ENCODE measurements around the gene KDM3B. TPM values are rescaled to one million over a fixed set of nuclear protein-coding genes. Genes with fewer than 3 reads are reported as not detected.

Gene KDM3B, protein sequence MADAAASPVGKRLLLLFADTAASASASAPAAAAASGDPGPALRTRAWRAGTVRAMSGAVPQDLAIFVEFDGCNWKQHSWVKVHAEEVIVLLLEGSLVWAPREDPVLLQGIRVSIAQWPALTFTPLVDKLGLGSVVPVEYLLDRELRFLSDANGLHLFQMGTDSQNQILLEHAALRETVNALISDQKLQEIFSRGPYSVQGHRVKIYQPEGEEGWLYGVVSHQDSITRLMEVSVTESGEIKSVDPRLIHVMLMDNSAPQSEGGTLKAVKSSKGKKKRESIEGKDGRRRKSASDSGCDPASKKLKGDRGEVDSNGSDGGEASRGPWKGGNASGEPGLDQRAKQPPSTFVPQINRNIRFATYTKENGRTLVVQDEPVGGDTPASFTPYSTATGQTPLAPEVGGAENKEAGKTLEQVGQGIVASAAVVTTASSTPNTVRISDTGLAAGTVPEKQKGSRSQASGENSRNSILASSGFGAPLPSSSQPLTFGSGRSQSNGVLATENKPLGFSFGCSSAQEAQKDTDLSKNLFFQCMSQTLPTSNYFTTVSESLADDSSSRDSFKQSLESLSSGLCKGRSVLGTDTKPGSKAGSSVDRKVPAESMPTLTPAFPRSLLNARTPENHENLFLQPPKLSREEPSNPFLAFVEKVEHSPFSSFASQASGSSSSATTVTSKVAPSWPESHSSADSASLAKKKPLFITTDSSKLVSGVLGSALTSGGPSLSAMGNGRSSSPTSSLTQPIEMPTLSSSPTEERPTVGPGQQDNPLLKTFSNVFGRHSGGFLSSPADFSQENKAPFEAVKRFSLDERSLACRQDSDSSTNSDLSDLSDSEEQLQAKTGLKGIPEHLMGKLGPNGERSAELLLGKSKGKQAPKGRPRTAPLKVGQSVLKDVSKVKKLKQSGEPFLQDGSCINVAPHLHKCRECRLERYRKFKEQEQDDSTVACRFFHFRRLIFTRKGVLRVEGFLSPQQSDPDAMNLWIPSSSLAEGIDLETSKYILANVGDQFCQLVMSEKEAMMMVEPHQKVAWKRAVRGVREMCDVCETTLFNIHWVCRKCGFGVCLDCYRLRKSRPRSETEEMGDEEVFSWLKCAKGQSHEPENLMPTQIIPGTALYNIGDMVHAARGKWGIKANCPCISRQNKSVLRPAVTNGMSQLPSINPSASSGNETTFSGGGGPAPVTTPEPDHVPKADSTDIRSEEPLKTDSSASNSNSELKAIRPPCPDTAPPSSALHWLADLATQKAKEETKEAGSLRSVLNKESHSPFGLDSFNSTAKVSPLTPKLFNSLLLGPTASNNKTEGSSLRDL (N-terminal part only)
- total RNA-seq: 48.4 and 53.3 TPM in 2 replicates

DNA sequence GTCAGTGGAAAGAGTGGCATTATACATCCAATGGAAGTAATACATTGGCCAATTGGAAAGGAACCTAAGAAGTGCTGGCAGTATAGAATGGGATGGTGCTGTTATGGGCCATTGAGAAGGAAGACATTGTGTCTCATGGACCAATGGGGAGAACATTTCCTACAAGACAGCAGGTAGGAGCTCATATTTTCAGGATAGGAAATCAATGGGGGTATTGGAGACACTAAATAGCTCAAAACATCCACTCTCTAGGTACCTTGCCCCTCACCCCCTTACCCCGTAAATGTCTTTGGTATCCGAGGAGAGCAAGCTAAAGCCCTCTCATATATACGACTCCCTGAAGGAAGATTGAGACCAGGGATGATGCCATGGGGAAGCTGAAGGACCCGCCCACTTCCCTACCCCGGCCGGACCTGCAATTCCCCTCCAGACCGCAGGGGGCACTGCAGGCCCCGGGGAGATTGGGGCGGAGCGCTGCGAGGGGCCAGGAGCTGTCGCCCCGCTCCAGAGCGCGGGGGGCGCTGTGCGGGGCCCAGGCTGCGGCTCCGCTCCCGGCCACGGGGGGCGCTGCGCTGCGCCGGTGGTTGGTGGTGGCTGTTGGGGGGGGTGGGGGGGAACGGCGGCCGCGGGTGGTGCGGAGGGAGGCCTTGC lies at the start of gene KDM3B:
TSS of gene KDM3B (plus strand) at position 615 of the 651 bp plus-strand sequence. CDS start 111 bp downstream, outside the sequence.

DNA sequence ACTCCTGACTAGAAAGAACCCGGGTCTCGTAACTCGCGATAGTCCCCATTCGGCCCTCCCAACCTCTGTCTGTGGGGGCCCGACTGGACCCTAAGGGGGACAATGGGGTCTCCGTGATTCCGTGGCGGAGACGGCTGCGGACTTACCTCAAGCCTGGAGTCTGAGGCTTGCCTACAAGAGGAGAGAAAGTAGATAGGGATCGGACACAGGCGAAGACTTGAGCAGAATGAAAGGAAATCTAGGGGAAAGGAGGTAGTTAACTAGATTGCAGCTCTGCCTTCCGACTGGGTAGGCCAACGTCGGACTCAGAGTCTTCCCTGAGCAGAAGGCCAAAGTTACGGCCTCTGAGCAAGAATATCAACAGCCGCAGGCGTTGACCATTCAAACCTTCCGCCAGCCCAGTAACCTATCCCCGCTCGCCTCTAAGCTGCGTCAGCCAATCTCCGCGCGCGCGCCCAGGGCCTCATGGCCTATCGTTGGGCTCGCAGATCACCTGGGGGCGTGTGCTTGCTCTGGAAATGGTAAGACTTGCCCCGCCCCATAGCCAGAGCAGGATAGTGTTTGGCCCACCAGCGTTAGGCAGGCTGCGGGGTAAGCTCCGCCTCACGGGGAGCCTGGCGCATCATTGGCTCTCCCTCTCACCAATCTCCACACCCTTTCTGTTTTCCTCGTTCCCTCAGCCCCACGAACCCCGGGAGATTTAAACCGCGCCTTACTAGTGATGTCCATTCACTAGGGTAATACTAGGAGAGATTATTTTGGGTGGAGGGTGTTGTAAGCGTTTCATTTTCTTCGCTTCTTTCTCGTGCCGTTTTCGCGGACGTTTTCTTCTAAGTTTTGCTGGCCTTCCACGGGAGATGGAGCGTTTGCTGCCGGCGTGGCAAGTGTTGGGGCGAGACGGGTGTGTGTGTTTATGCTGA lies 20.8 kb upstream of the KDM3B start, which contains the start of gene CDC25C:
TSS of gene CDC25C (minus strand) at position 356 of the 920 bp plus-strand sequence. CDS start 624 bp downstream, outside the sequence.

DNA sequence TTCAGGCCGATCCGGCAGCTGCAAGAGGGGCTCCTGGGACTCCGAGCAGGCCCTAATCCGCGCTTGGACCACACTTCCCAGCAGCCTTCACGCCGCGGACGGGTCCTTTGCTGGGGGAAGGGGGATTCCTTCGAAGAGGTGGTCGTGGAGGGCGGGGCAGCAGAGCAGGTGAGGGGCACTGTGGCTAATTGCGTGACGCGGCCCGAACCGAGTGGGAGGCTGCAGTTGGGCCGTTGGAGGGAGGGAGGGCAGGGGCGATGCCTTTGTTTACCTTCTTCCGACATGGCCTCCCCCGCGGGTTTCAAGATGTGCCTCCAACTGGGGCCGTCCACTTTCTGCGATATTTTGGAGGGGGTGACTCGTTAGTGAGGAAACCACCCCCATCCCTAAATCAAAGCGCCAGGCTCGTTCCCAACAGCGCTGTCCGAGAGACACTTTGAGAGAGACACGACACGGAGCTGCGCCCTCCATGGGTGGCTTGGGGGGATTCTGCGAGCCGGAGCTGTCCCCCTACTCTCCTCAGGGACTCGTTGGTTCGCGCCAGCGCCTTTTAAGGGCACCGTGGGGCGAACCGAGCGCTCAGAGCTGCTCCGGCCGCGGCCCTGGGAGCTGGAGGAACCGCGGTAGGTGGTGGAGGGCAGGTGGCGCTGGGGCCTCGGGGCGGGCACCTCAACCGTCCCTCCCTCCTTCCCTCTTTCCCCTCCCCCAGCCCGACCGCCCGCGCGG lies 14.6 kb upstream of the KDM3B start, which contains the start of gene FAM53C:
TSS of gene FAM53C (plus strand) at position 582 of the 726 bp plus-strand sequence. CDS start 3,070 bp downstream, outside the sequence.

DNA sequence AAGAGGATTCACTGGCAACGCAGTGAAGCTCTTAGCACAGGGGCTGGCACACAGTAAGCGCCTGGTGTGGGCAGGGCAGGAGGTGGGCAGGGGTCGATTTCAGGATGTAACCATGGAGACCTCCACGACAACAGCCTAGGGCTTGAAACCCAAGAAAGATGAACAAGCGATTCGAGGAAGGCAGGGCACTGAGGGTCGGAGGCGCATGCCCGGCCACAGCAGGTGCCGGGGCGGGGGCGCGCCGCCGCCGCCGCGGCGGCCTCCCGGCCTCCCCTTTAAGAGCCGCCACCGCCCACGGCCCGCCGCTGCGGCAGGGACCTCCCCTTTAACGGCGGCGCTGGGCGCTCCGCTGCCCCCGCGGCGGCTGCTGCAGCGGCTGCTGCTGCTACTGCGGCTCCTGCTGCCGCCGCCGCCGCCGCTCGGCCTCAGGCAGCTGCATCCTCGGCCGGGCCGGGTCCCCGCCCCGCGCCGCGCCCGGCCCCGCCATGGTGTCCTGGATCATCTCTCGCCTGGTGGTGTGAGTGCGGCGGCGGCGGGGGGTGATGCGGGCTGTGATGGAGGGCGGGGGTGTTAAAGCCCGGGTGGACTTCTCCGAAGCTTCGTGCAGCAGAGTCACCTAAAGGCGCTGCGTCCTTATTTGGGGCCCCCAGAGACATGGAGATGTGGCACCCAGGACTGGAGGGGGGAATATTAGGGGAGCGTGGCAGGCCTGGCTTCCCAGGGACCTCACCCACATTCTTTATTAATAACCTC lies 86.4 kb downstream of the KDM3B start, which contains the start of gene REEP2:
TSS of gene REEP2 (plus strand) at position 334 of the 753 bp plus-strand sequence. CDS start at position 486, 152 bp downstream.

DNA sequence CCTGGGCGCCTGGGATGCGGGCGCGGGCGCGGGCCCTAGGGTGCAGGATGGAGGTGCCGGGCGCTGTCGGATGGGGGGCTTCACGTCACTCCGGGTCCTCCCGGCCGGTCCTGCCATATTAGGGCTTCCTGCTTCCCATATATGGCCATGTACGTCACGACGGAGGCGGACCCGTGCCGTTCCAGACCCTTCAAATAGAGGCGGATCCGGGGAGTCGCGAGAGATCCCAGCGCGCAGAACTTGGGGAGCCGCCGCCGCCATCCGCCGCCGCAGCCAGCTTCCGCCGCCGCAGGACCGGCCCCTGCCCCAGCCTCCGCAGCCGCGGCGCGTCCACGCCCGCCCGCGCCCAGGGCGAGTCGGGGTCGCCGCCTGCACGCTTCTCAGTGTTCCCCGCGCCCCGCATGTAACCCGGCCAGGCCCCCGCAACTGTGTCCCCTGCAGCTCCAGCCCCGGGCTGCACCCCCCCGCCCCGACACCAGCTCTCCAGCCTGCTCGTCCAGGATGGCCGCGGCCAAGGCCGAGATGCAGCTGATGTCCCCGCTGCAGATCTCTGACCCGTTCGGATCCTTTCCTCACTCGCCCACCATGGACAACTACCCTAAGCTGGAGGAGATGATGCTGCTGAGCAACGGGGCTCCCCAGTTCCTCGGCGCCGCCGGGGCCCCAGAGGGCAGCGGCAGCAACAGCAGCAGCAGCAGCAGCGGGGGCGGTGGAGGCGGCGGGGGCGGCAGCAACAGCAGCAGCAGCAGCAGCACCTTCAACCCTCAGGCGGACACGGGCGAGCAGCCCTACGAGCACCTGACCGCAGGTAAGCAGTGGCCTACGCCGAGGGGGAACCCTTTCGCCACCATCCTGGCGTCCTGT lies 113.0 kb downstream of the KDM3B start, which contains the start of gene EGR1:
TSS of gene EGR1 (plus strand) at position 219 of the 864 bp plus-strand sequence. CDS start at position 502, 283 bp downstream.

Small RNA genes within 50 kb of the gene (small RNA-seq; reads per million reads assigned to genes)
- 0.10 reads per million for gene AC113403.1 (ENCODE audit: low replicate concordance)

Other genes with a start within 250 kb of the KDM3B start
- not detected in 2 replicates for gene NME5, start 213.3 kb upstream of the KDM3B start, total RNA-seq
- gene BRD8, start 174.1 kb upstream of the KDM3B start, total RNA-seq: 35.0 and 46.7 TPM in 2 replicates
- gene KIF20A, start 173.6 kb upstream of the KDM3B start, total RNA-seq: 0.66 and 67.7 TPM in 2 replicates
- 19.3 and 33.2 TPM in 2 replicates for gene CDC23, start 139.4 kb upstream of the KDM3B start, total RNA-seq
- gene GFRA3, start 78.1 kb upstream of the KDM3B start, total RNA-seq: not detected in 2 replicates
- 0.44 and 13.3 TPM in 2 replicates for gene CDC25C, start 20.9 kb upstream of the KDM3B start, total RNA-seq
- 23.6 and 32.4 TPM in 2 replicates for gene FAM53C, start 14.4 kb upstream of the KDM3B start, total RNA-seq
- gene REEP2, start 86.4 kb downstream of the KDM3B start, total RNA-seq: 5.9 TPM in 2 replicates
- gene EGR1, start 112.8 kb downstream of the KDM3B start, total RNA-seq: 1.8 and 5.2 TPM in 2 replicates
- 118 and 154 TPM in 2 replicates for gene ETF1, start 190.6 kb downstream of the KDM3B start, total RNA-seq
- gene HSPA9, start 222.7 kb downstream of the KDM3B start, total RNA-seq: 433 and 845 TPM in 2 replicates

Measured in placental pericyte (primary cell).